HL-60 (cell line): ENCODE results near the gene RPH3AL.

Experiments
- CTCF ChIP-seq: IDR thresholded peaks from one replicate; pipeline ENCODE4 v1.5.1; 2011; ENCODE audit warnings: low read length, control low read depth, inconsistent platforms; ENCODE audit not compliant: insufficient read depth
- GABPA ChIP-seq: IDR thresholded peaks from 2 replicates; pipeline ENCODE4 v1.6.1; 2012; ENCODE audit warnings: low read depth
- POLR2AphosphoS5 ChIP-seq: IDR thresholded peaks from 2 replicates; pipeline ENCODE4 v1.6.1; 2012; ENCODE audit warnings: low read depth
- REST ChIP-seq: IDR thresholded peaks from 2 replicates; pipeline ENCODE4 v1.6.1; 2012; ENCODE audit warnings: low read depth; ENCODE audit not compliant: insufficient replicate concordance
- SPI1 ChIP-seq: IDR thresholded peaks from 2 replicates; pipeline ENCODE4 v1.6.1; 2012; ENCODE audit warnings: low read depth, mild to moderate bottlenecking, borderline replicate concordance

- no peak for TF ChIP-seq CTCF
- no peak for TF ChIP-seq POLR2AphosphoS5
- no peak for TF ChIP-seq REST
- TF ChIP-seq GABPA = no peak
- TF ChIP-seq SPI1 = no peak
These were observed 4.6 kb downstream of the RPH3AL start for GRCh38 chr17:348012-348411.
